Activated T-helper 17 cell treated with anti-CD3 and anti-CD28 coated beads, Interleukin-2, amount 50 U/mL, for 72 hours (primary cell): ENCODE results near the gene SHISAL1. TPM values are rescaled to one million over a fixed set of nuclear protein-coding genes. Genes with fewer than 3 reads are reported as not detected.

Source experiments
- ATAC-seq: fragments of 150-1000 bp; cut with Tn5 transposase; replicated peaks from 2 replicates; pipeline ENCODE4 v1.10.0; 2021; ENCODE audit warnings: mild to moderate bottlenecking, moderate library complexity
- H3K27ac Mint-ChIP-seq: one replicate; pipeline ENCODE4 v1.8.0; 2022; ENCODE audit warnings: mixed read lengths
- H3K27me3 Mint-ChIP-seq: one replicate; pipeline ENCODE4 v1.8.0; 2022; ENCODE audit warnings: mixed read lengths
- H3K36me3 Mint-ChIP-seq: one replicate; pipeline ENCODE4 v1.8.0; 2022; ENCODE audit warnings: low read depth, mild to moderate bottlenecking, mixed read lengths
- H3K4me1 Mint-ChIP-seq: one replicate; pipeline ENCODE4 v1.8.0; 2022; ENCODE audit warnings: mixed read lengths
- H3K4me3 Mint-ChIP-seq: one replicate; pipeline ENCODE4 v1.8.0; 2022; ENCODE audit warnings: mild to moderate bottlenecking, mixed read lengths
- H3K9me3 Mint-ChIP-seq: one replicate; pipeline ENCODE4 v1.8.0; 2022; ENCODE audit warnings: mixed read lengths
- total RNA-seq, 2 donors: library from RNA; stranded (reverse); gene quantifications; one replicate each; pipeline ENCODE4 v1.2.3, GENCODE V29; 2022

SHISAL1 gene
- total RNA-seq, 2 donors from 2014 or later = not detected

DNA sequence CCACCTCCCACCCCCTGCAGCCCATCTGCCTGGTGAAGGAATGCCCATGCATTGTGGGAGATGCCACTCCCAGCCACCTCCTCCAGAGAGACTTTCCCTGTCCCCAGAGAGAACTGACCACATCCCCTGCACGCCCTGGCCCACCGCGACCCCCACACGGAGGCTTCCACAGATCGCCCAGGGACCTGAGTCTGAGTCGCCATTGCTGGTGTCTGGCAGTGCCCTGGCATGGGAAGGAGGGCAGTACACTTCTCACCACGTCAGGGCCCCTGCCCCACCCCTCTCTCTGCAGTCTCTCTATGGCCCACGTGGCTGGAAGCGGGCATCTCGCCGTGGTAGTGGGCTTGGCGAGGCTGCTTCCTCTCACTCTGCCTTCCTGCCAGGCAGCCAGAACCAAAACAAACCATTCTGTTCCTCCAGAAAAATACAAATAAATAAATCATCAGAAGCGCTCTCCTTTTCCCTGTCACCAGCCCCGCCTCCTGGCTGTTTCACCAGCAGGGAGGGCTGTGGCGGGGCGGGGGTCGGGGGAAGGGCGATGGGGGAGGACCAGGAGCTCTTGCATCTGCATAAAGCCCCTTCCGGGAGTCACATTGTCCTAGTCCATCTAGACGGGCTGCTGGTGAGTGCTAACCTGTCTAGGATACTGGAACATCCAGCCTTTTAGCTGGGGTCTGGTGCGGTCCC, 20.9 kb downstream of the SHISAL1 start:
- no peaks in the 10 kb centered on the region for H3K4me1 Mint-ChIP-seq
- H3K27ac Mint-ChIP-seq = no peak overlapping the region
- peaks cover 4% of the 10 kb centered on the region for H3K9me3 Mint-ChIP-seq
- ATAC-seq = no peak
- H3K36me3 Mint-ChIP-seq = no peaks in the 10 kb centered on the region
- peaks cover 4% of the 10 kb centered on the region for H3K27me3 Mint-ChIP-seq
- no peak overlapping the region for H3K4me3 Mint-ChIP-seq

DNA sequence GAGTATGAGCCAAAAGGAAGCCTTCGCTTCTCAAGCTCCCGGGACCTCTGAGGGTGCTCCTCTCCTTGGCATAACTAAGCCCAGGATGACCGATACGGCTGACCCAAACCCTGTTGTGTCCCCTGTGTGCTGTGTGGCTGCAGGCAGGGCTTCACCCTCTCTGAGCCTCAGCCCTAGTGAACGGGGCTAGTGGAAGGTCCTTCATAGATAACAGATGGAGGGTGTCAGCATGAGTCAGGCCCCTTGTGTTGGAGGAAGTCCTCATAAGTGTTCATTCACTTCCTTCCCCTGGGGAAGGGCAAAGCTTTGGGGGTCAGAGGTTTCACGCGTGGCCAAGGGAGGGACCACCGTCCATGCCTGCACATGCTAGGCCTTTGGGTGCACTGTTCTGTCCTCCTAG, 21.5 kb downstream of the SHISAL1 start:
- Mint-ChIP-seq H3K27me3 (peaks cover 4% of the 10 kb centered on the region), H3K27ac (no peak overlapping the region), H3K36me3 (no peaks in the 10 kb centered on the region), H3K4me3 (no peak overlapping the region), H3K9me3 (peaks cover 4% of the 10 kb centered on the region), H3K4me1 (no peaks in the 10 kb centered on the region)
- no peak for ATAC-seq

DNA sequence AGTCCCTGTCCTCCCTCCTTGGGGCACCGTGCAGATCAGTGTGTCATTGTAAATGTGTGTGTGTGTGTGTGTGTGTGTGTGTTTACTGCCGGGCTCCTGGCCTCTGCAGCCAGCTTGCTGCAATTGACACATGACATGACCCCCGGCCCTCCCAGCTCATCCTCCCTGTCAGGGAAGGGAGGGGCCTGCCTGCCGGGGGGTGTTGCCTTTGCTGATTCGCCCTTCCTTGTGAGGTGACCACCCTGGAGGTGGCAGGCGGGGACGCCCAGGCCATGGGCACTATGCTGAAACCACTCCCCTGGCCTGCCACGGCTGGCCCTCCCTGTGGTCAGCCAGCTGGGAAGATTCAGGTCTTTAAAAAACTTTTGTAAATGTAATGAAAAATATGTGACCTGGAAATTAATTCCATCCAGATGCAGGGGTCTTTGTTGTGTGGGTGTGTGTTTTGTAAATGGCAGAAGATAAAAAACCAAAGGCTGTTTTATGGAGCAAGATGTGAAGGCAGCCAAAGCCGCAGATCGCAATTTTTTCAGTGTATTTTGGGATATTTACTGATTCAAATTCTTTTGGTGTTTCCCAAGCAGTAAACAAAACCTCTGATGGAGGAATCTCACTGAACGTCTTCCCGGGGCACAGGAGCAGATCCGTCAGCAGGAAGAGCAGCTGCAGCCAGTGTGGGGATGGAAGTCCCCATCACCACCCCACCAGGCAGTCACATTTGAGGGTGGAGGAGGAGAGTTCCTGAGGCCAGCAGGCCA, 23.2 kb downstream of the SHISAL1 start:
- ATAC-seq = no peak
- Mint-ChIP-seq H3K27ac (no peak overlapping the region), H3K27me3 (peaks cover 7% of the 10 kb centered on the region), H3K4me1 (no peaks in the 10 kb centered on the region), H3K9me3 (peaks cover 4% of the 10 kb centered on the region), H3K36me3 (no peaks in the 10 kb centered on the region), H3K4me3 (no peak overlapping the region)

DNA sequence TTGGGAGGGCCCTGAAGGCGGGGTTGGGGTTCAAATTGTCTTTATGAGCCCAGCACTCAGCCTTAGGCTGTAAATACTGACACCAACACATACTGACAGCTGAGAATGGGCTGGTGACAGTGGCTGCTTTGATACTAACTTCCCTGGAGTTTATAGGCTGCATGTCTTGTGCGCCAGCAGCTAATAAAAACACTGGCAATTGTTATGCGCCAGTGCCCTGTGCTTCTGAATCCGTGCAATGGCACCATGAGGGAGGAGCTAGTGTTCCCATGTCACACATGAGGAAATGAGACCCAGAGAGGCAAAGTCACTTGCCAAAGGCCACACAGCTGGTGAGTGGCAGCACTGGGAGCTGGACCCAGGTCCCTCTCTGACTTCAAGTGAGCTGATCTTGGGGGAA, 23.8 kb downstream of the SHISAL1 start:
- peaks cover 7% of the 10 kb centered on the region for H3K27me3 Mint-ChIP-seq
- no peak for ATAC-seq
- H3K4me3 Mint-ChIP-seq = no peak overlapping the region
- no peak overlapping the region for H3K27ac Mint-ChIP-seq
- no peaks in the 10 kb centered on the region for H3K36me3 Mint-ChIP-seq
- H3K4me1 Mint-ChIP-seq = no peaks in the 10 kb centered on the region
- peaks cover 1% of the 10 kb centered on the region for H3K9me3 Mint-ChIP-seq

DNA sequence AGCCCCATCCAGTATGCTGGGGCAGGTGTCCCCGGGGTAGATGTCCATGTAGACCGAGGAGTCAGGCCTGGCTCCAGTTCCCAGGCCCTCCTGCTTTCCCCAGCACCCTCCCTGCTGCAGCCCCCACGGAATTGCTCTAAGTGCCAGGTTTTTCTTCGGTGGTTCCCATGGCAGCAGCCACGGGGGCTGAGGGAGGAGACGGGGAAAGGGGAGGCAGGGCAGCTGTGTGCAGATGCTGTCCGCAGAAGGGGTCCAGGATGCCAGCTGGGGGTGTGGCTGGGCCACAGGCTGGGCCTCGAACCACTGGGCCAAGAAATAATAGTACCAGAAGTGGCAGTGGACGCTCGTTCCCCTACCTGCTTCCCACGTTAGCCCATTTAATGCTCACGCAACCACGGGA, 25.0 kb downstream of the SHISAL1 start:
- peaks cover 7% of the 10 kb centered on the region for H3K27me3 Mint-ChIP-seq
- ATAC-seq = no peak
- H3K4me1 Mint-ChIP-seq = no peaks in the 10 kb centered on the region
- no peaks in the 10 kb centered on the region for H3K36me3 Mint-ChIP-seq
- H3K4me3 Mint-ChIP-seq = no peak overlapping the region
- H3K27ac Mint-ChIP-seq = no peak overlapping the region
- H3K9me3 Mint-ChIP-seq = no peaks in the 10 kb centered on the region

DNA sequence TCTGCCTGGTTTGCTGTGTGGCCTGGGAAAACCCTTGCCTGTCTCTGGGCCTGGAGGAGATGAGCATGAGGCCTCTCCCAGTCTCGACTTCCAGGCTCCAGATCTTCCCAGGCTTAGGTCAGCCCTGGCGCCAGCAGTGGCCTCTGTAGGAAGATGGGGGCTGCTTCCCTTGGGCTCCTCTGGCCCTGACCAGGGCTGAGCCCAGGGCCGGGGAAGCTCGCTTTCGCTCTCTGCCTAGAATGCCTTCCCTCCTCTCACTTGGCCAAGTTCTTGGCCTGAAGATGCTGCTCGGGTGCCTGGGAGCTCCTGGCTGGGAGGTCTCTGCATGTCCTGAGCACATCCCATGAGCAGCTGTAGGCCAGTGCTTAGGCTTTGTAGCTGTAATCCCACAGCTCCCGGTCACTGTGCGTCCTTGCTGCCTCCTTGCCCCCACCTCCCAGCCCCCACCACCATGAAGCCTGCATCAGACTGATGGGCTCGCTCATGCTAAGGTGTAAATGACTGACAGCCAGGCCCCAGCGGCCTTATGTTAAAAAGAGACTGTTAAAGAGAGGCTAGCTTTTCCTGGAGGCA, 25.5 kb downstream of the SHISAL1 start:
- H3K4me3 Mint-ChIP-seq = no peak overlapping the region
- peaks cover 7% of the 10 kb centered on the region for H3K27me3 Mint-ChIP-seq
- no peak for ATAC-seq
- no peaks in the 10 kb centered on the region for H3K4me1 Mint-ChIP-seq
- no peaks in the 10 kb centered on the region for H3K9me3 Mint-ChIP-seq
- H3K27ac Mint-ChIP-seq = no peak overlapping the region
- no peaks in the 10 kb centered on the region for H3K36me3 Mint-ChIP-seq

DNA sequence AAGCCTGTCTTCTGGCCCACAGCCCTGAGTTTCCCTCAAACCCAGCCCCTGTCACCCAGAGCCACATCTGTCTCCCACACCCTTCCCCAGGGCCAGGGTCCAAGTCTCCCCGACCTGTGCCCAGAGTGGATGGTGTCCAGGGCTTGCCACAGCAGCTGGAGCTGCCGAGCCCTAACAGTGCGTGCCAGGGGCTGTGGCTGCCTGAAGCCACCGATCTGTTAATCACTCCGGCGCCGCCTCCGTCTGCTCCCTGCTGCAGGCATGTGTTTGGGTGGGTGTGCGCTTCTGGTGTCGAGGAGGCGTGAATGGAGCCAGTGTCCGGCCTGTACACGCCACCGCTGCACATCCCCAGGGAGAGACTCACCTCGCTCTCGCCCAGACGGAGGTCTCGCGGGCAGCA, 26.1 kb downstream of the SHISAL1 start:
- Mint-ChIP-seq H3K27ac (no peak overlapping the region), H3K27me3 (peaks cover 7% of the 10 kb centered on the region), H3K4me1 (no peaks in the 10 kb centered on the region), H3K36me3 (no peaks in the 10 kb centered on the region), H3K9me3 (no peaks in the 10 kb centered on the region), H3K4me3 (no peak overlapping the region)
- ATAC-seq = no peak

DNA sequence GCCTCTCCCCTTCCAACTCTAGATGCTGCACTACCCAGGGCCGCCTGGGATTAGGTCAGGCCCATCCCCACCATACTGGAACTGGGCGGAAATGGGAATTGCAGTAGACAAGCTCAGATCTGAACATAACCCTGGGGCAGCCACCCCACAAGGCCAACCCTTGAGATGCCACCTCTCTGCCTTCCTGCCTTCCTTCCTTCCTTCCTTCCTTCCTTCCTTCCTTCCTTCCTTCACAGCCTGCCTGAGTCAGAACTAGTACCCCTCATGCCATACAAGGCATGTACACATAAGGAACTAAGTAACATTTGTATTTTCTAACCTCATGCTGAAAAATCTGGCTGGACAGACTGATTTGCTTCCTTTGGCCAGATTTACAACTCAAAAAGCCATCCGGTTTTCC, 28.0 kb downstream of the SHISAL1 start:
- Mint-ChIP-seq H3K4me3 (no peak overlapping the region), H3K27ac (no peak overlapping the region), H3K4me1 (no peaks in the 10 kb centered on the region), H3K27me3 (peaks cover 14% of the 10 kb centered on the region), H3K9me3 (no peaks in the 10 kb centered on the region), H3K36me3 (no peaks in the 10 kb centered on the region)
- ATAC-seq = no peak

DNA sequence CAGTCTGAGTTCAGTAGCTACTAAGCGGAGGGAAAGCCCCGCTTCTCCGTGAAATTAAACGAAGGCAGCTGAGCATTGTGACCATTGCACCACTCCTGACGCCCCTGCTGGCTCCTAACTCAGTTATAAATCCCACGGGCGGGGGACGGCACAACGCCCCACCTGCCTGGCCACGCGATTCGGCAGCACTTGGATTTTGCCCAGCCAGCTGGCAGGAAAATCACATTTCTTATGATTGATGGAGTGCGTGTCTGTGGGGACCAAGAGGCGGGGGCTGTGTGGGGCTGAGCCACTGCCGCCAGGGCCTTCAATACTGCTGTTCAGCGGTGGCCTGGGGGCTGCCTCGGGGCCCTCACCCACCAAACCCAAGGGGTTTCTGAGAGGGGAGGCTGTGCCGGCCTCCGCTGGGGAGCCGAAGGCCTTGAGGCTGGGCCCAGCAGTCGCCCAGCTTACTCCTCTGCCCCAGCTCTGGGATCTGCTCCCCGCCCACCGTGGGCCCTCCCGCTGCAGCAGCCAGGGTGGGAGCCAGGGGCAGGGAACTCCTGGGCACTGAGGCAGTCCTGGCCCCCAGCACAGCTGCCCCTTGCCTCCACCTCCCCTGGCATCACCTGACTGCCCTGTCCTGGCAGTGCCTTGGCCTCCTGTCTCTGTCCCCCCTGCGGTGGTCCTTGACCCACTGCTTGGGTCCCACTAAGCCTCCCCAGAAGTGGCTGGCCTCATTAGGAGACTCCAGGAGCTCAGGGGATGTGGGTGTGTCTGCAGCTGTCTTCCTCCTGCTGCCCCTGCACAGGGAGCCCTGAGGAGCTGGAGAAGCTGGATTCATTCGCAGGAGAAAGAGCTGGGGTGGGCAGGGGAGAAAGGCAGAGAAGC, 30.7 kb downstream of the SHISAL1 start:
- peaks cover 15% of the 10 kb centered on the region for H3K27me3 Mint-ChIP-seq
- no peak overlapping the region for H3K4me3 Mint-ChIP-seq
- no peak for ATAC-seq
- no peak overlapping the region for H3K27ac Mint-ChIP-seq
- H3K36me3 Mint-ChIP-seq = no peaks in the 10 kb centered on the region
- H3K4me1 Mint-ChIP-seq = no peaks in the 10 kb centered on the region
- H3K9me3 Mint-ChIP-seq = no peaks in the 10 kb centered on the region

DNA sequence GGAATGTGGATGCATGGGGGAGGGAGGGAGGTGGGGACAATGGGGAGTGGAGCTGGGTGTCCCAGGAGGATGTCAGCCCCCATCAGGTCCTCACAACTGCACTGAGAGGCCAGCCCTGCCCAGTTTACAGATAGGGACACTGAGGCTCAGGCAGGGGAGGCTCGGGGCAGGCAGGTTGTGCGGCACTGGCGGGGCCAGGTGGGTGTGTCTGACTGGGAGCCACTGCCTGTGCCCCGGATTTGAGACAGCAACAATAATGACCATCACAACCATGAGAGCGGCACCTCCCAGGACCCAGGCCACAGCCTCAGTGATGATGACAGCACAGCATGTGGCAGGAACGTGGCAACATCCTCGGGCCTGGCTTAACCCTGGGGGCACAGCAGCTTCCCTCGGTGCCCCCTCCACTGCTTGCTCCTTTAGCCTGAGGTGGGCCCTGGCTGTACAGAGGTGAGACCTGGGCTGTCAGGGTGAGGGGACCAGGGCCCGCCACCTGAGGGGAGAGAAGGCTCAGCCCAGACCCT, 32.0 kb downstream of the SHISAL1 start:
- Mint-ChIP-seq H3K4me1 (no peaks in the 10 kb centered on the region), H3K9me3 (no peaks in the 10 kb centered on the region), H3K4me3 (no peak overlapping the region), H3K36me3 (no peaks in the 10 kb centered on the region), H3K27me3 (peaks cover 21% of the 10 kb centered on the region), H3K27ac (no peak overlapping the region)
- no peak for ATAC-seq

DNA sequence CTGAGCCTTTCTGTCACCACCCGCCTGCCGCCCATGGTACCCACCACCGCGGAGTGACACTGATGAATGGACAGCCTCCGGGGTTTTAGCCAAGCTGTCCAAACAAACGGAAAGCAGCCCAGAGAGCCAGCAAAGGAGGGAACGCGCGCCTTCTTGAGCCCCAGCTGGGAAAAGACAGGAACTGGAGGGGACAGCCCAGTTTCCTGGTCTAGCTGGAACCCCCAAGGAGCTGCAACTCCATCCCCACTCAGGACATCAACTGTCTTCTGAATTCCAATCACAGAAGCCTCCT, 33.7 kb downstream of the SHISAL1 start:
- Mint-ChIP-seq H3K9me3 (no peaks in the 10 kb centered on the region), H3K4me1 (no peaks in the 10 kb centered on the region), H3K27me3 (peaks cover 21% of the 10 kb centered on the region), H3K27ac (no peak overlapping the region), H3K36me3 (no peaks in the 10 kb centered on the region), H3K4me3 (no peak overlapping the region)
- ATAC-seq = no peak

DNA sequence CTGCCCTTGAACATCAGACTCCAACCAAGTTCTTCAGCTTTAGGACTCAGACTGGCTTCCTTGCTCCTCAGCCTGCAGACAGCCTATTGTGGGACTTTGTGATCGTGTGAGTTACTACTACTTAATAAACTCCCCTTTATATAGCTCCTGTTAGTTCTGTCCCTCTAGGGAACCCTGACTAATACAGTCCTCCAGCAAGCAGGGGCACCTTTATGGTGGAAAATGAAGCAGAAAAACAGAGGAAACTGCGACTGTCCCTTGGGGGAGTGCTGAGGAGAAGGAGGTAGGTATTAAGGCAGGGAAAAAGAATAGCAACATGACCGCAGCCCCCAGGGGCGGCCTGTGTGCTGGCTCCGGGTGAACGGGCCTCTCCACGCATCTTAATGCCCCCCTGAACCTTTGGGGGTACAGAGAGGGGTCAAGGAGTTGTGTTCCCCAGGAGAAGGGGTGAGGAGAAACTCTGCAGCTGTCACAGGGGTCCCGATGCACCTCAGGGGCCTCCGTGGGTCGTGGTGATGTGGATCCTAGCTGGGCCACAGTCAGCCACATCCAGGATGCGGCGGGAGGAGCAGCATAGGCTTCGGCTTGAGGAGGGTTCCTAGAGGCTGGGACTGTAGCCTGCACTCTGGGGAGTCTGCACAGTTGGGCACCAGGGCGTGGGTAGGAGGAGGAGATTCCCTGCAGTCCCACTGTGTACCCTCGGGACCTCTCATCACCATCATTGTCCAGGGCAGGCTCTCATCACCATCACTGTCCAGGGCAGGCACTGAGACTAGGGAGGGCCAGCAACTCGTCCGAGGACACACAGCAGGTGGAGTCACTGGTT, 34.3 kb downstream of the SHISAL1 start:
- Mint-ChIP-seq H3K36me3 (no peaks in the 10 kb centered on the region), H3K27ac (no peak overlapping the region), H3K27me3 (peaks cover 21% of the 10 kb centered on the region), H3K4me1 (no peaks in the 10 kb centered on the region), H3K9me3 (no peaks in the 10 kb centered on the region), H3K4me3 (no peak overlapping the region)
- no peak for ATAC-seq

DNA sequence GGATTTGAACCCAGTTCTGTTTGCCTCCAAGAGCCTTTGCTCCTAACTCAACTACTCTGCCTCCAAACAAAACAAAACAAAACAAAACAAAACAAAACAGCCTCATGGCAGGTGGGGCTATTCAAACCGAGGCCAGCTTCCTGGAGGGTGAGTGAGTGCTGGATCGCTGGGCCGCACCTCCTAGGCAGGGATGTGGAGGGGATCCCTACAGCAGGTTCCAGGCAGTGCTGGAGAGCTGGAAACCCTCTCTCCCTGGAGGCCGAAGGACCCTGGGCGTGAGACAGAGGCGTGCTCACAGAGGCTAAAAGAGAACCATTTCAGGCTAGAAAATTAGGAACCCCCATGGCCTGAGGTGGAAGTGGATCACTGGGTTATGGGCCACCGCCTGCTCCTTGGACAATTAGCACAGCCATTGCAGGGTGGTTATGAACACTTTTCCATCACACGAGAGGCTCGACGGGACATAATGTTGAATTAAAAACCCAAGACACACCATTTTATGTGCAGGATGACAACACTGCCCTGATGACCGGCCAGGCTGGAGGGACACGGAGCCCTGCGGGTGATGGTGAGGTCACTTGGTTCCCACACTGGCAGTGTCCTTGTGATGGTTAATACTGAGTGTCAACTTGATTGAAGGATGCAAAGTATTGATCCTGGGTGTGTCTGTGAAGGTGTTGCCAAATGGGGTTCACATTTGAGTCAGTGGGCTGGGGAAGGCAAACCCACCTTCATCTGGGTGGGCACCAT, 35.2 kb downstream of the SHISAL1 start:
- Mint-ChIP-seq H3K36me3 (no peaks in the 10 kb centered on the region), H3K4me3 (no peak overlapping the region), H3K27ac (no peak overlapping the region), H3K9me3 (no peaks in the 10 kb centered on the region), H3K27me3 (peaks cover 21% of the 10 kb centered on the region), H3K4me1 (no peaks in the 10 kb centered on the region)
- no peak for ATAC-seq
